ENCODE measurements around the gene FABP7.

DNA sequence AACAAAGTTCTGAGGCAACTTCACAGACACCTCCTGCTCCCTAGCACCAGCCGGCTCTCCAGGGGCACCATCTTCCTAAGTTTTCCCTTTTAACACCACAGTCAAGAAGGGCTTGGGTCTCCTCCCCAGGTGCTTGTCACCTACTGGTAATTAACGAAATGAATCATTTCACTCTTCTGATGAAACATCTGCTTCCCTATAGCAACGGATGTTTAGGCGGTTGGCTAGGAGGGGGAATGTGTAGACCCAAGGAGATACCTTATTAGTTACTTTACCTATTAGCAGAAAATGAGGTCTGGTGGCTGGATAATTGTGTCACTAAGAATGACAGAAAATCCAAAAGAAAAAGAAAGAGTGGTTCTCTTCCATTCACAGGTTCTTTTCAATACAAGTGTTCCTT is 46.3 kb upstream of the FABP7 start:
- TF ChIP-seq, protein P1, sequence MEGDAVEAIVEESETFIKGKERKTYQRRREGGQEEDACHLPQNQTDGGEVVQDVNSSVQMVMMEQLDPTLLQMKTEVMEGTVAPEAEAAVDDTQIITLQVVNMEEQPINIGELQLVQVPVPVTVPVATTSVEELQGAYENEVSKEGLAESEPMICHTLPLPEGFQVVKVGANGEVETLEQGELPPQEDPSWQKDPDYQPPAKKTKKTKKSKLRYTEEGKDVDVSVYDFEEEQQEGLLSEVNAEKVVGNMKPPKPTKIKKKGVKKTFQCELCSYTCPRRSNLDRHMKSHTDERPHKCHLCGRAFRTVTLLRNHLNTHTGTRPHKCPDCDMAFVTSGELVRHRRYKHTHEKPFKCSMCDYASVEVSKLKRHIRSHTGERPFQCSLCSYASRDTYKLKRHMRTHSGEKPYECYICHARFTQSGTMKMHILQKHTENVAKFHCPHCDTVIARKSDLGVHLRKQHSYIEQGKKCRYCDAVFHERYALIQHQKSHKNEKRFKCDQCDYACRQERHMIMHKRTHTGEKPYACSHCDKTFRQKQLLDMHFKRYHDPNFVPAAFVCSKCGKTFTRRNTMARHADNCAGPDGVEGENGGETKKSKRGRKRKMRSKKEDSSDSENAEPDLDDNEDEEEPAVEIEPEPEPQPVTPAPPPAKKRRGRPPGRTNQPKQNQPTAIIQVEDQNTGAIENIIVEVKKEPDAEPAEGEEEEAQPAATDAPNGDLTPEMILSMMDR (IDR thresholded peaks at IDR 0.05): no peak
- no peak for TF ChIP-seq POLR2A (IDR thresholded peaks at IDR 0.05)
